Airway epithelial cell (primary cell): ENCODE results near the gene FANCE. TPM values are rescaled to one million over a fixed set of nuclear protein-coding genes. Genes with fewer than 3 reads are reported as not detected.

ENCODE experiments used
- total RNA-seq: library from RNA; depleted of rRNA; stranded (reverse); fragments of >200 nt; gene quantifications from 2 replicates; pipeline ENCODE4 v1.2.3, GENCODE V29; 2015

Gene FANCE, protein sequence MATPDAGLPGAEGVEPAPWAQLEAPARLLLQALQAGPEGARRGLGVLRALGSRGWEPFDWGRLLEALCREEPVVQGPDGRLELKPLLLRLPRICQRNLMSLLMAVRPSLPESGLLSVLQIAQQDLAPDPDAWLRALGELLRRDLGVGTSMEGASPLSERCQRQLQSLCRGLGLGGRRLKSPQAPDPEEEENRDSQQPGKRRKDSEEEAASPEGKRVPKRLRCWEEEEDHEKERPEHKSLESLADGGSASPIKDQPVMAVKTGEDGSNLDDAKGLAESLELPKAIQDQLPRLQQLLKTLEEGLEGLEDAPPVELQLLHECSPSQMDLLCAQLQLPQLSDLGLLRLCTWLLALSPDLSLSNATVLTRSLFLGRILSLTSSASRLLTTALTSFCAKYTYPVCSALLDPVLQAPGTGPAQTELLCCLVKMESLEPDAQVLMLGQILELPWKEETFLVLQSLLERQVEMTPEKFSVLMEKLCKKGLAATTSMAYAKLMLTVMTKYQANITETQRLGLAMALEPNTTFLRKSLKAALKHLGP
- 20.3 and 20.8 TPM in 2 replicates for total RNA-seq

GRCh38 chr6:35452183-35453090, at the start of gene FANCE:
TSS of gene FANCE (plus strand) at chr6:35452338. CDS start at chr6:35452546, 208 bp downstream.

DNA sequence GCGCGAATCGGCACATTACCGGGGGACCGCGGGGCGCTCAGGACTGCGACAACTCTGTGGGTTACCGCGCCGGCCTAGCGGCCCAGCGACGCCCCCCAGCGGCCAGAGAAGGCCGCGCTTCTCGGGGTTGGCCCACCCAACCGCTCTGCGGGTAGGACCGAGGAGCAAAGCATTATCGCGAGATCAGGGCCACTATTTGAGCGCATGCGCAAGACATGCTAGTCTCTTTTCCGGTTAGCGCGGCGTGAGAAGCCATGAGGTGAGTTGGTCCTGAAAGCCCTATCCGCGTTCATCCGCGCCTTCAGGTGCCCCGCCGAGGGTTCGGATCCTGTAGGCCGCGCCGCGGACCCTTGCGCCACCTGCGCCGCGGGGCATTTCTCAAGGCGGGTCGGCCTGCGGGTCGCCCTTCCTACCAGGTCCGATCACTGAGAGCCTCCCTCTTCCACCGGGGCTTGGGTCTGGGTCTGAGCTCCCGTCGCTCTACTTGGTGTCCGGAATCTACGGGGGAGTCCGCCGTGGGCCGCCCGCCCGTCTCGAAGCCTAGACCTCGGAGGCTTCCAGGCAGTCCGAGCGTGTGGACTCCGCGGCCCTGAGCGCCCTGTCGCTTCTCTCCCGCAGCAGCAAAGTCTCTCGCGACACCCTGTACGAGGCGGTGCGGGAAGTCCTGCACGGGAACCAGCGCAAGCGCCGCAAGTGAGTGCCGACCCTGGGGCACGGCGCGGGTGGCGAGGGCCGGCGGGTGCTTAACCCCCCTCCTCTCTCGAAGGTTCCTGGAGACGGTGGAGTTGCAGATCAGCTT, 16.2 kb downstream of the FANCE start, which contains the start of gene RPL10A:
TSS of gene RPL10A (plus strand) at position 221 of the 799 bp plus-strand sequence. CDS start at position 255, 34 bp downstream.

GRCh38 chr6:35496841-35497570, 44.9 kb downstream of the FANCE start, which contains the start of gene TEAD3:
TSS of gene TEAD3 (minus strand) at chr6:35497079.

DNA sequence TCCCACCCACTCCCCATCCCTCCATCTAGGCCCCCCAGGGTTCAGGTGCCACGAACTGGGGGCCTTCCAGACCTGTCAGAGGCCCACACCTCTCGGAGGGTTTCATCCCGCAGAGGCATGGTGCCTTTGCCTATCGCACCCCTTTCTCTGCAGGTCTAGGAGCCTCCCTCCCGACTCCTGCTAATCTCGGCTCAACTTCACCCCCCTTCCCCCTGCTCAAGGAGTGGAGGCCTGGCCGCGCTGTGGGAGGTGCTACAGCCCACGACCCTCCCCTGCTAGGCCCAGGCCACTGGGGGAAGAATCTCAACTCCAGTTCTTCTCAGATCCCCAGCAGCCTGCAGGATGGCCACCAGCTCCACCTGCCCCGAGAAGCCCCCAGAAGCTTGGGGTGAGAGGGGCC, 60.6 kb downstream of the FANCE start, which contains the start of gene TULP1:
TSS of gene TULP1 (minus strand) at position 157 of the 400 bp plus-strand sequence. CDS start at position 119, 38 bp downstream.

Other genes starting within 250 kb of the FANCE start
- gene SCUBE3, start 238.4 kb upstream of the FANCE start, total RNA-seq = under 0.01 and 0.21 TPM in 2 replicates
- 10.4 and 10.7 TPM in 2 replicates for gene ZNF76, start 192.6 kb upstream of the FANCE start, total RNA-seq
- gene DEF6, start 154.5 kb upstream of the FANCE start, total RNA-seq = 37.3 and 40.5 TPM in 2 replicates
- 27.0 and 36.7 TPM in 2 replicates for gene PPARD, start 109.8 kb upstream of the FANCE start, total RNA-seq
- gene RPL10A, start 16.1 kb downstream of the FANCE start, total RNA-seq = 1,675 and 1,937 TPM in 2 replicates
- 13.4 and 22.1 TPM in 2 replicates for gene TEAD3, start 44.7 kb downstream of the FANCE start, total RNA-seq
- gene TULP1, start 60.6 kb downstream of the FANCE start, total RNA-seq = 0.09 TPM in 1 of 2 replicates, not detected in the other
- 64.7 and 84.9 TPM in 2 replicates for gene FKBP5, start 236.6 kb downstream of the FANCE start, total RNA-seq